Activated T-helper 2 cell treated with anti-CD3 and anti-CD28 coated beads, Interferon-gamma antibody, Interleukin-2, Interleukin-4, amounts not matched to agents 10 μg/mL and 5 μg/mL and 100 μg/mL, durations not matched to agents 14 hours and 24 hours and 36 hours (primary cell): ENCODE data around the gene PEX7. TPM values are rescaled to one million over a fixed set of nuclear protein-coding genes. Genes with fewer than 3 reads are reported as not detected.
"Not testable (repeated sequence)": the region's sequence is repeated elsewhere in the genome, so short reads cannot be mapped to it uniquely, and the experiment has no call there.

Source experiments
- DNase-seq: peaks from one replicate; pipeline ENCODE4 v3.0.0; 2021; ENCODE audit warnings: low spot score
- H3K27ac Mint-ChIP-seq: one replicate; pipeline ENCODE4 v1.8.0; 2021; ENCODE audit warnings: mixed read lengths
- H3K27me3 Mint-ChIP-seq: one replicate; pipeline ENCODE4 v1.8.0; 2021; ENCODE audit warnings: low read depth, mixed read lengths
- H3K36me3 Mint-ChIP-seq: one replicate; pipeline ENCODE4 v1.8.0; 2021; ENCODE audit warnings: low read depth, mixed read lengths
- H3K4me1 Mint-ChIP-seq: one replicate; pipeline ENCODE4 v1.8.0; 2021; ENCODE audit warnings: low read depth, mixed read lengths
- H3K4me3 Mint-ChIP-seq: one replicate; pipeline ENCODE4 v1.8.0; 2021; ENCODE audit warnings: low read depth, mild to moderate bottlenecking, moderate library complexity, mixed read lengths
- H3K9me3 Mint-ChIP-seq: one replicate; pipeline ENCODE4 v1.8.0; 2021; ENCODE audit warnings: mixed read lengths
- intact Hi-C: fragments of 100-400 bp; cut with micrococcal nuclease; formaldehyde crosslinking; loops from one replicate; pipeline ENCODE4 v1.15.1; 2023
- total RNA-seq: library from RNA; stranded (reverse); gene quantifications from 2 replicates; pipeline ENCODE4 v1.2.3, GENCODE V29; 2022

PEX7 gene
- total RNA-seq, 1 donor from 2014 or later: 4.2 TPM

- no peak overlapping the region for H3K4me3 Mint-ChIP-seq
- H3K9me3 Mint-ChIP-seq: no peaks in the 10 kb centered on the region
- intact Hi-C loops: no loop called here
- peaks cover 28% of the 10 kb centered on the region for H3K27me3 Mint-ChIP-seq
- H3K4me1 Mint-ChIP-seq: peaks cover 5% of the 10 kb centered on the region
- no peaks in the 10 kb centered on the region for H3K36me3 Mint-ChIP-seq
- H3K27ac Mint-ChIP-seq: no peak overlapping the region
- no peak for DNase-seq
Observed at GRCh38 chr6:136956590-136957544, 134.5 kb downstream of the PEX7 start.

- H3K4me3 Mint-ChIP-seq: no peak overlapping the region
- no peak for DNase-seq
- intact Hi-C loops: no loop called here
- no peak overlapping the region for H3K27ac Mint-ChIP-seq
- no peaks in the 10 kb centered on the region for H3K9me3 Mint-ChIP-seq
- no peaks in the 10 kb centered on the region for H3K36me3 Mint-ChIP-seq
- H3K4me1 Mint-ChIP-seq: peaks cover 5% of the 10 kb centered on the region
- H3K27me3 Mint-ChIP-seq: peaks cover 23% of the 10 kb centered on the region
Observed at GRCh38 chr6:136958168-136958567, 135.8 kb downstream of the PEX7 start.

- Mint-ChIP-seq H3K27me3 (peaks cover 28% of the 10 kb centered on the region), H3K4me3 (no peak overlapping the region), H3K27ac (no peak overlapping the region), H3K9me3 (no peaks in the 10 kb centered on the region), H3K4me1 (peaks cover 5% of the 10 kb centered on the region), H3K36me3 (no peaks in the 10 kb centered on the region)
- intact Hi-C loops: no loop called here
- no peak for DNase-seq
Observed at GRCh38 chr6:136959471-136959891, 137.1 kb downstream of the PEX7 start.

- peaks cover 28% of the 10 kb centered on the region for H3K27me3 Mint-ChIP-seq
- DNase-seq, H3K36me3 Mint-ChIP-seq, intact Hi-C loops, H3K27ac Mint-ChIP-seq, H3K9me3 Mint-ChIP-seq, H3K4me3 Mint-ChIP-seq, H3K4me1 Mint-ChIP-seq: not testable (repeated sequence)
Observed at GRCh38 chr6:136959935-136960334, 137.5 kb downstream of the PEX7 start.

- H3K9me3 Mint-ChIP-seq: no peaks in the 10 kb centered on the region
- no peaks in the 10 kb centered on the region for H3K36me3 Mint-ChIP-seq
- intact Hi-C loops: no loop called here
- peaks cover 24% of the 10 kb centered on the region for H3K27me3 Mint-ChIP-seq
- no peak for DNase-seq
- no peak overlapping the region for H3K4me3 Mint-ChIP-seq
- peaks cover 5% of the 10 kb centered on the region for H3K4me1 Mint-ChIP-seq
- H3K27ac Mint-ChIP-seq: no peak overlapping the region
Observed at GRCh38 chr6:136960781-136961180, 138.4 kb downstream of the PEX7 start.

- intact Hi-C loops: no loop called here
- H3K36me3 Mint-ChIP-seq: no peaks in the 10 kb centered on the region
- H3K4me3 Mint-ChIP-seq: no peak overlapping the region
- H3K27ac Mint-ChIP-seq: no peak overlapping the region
- peaks cover 4% of the 10 kb centered on the region for H3K4me1 Mint-ChIP-seq
- peaks cover 31% of the 10 kb centered on the region for H3K27me3 Mint-ChIP-seq
- no peak for DNase-seq
- H3K9me3 Mint-ChIP-seq: no peaks in the 10 kb centered on the region
Observed at GRCh38 chr6:136961848-136962247, 139.5 kb downstream of the PEX7 start.

GRCh38 chr6:136962661-136963060 lies 140.3 kb downstream of the PEX7 start:
- H3K4me1 Mint-ChIP-seq: peaks cover 1% of the 10 kb centered on the region
- H3K27ac Mint-ChIP-seq: no peak overlapping the region
- intact Hi-C loops: no loop called here
- no peaks in the 10 kb centered on the region for H3K36me3 Mint-ChIP-seq
- H3K4me3 Mint-ChIP-seq: no peak overlapping the region
- H3K9me3 Mint-ChIP-seq: no peaks in the 10 kb centered on the region
- H3K27me3 Mint-ChIP-seq: peaks cover 34% of the 10 kb centered on the region
- no peak for DNase-seq

- no peak overlapping the region for H3K27ac Mint-ChIP-seq
- intact Hi-C loops: no loop called here
Observed at GRCh38 chr6:136963259-136963658, 140.9 kb downstream of the PEX7 start.

More at GRCh38 chr6:136963259-136963658, 140.9 kb downstream of the PEX7 start:
- DNase-seq: no peak
- Mint-ChIP-seq H3K36me3 (no peaks in the 10 kb centered on the region), H3K27me3 (peaks cover 40% of the 10 kb centered on the region), H3K4me1 (peaks cover 5% of the 10 kb centered on the region), H3K9me3 (no peaks in the 10 kb centered on the region), H3K4me3 (no peak overlapping the region)

Other genes starting within 250 kb of the PEX7 start
- gene MAP3K5, start 30.1 kb upstream of the PEX7 start, total RNA-seq: 6.1 and 6.5 TPM in 2 replicates
- gene SLC35D3, start 99.7 kb downstream of the PEX7 start, total RNA-seq: not detected in 2 replicates
- gene IL20RA, start 222.4 kb downstream of the PEX7 start, total RNA-seq: not detected in 2 replicates